Right kidney (tissue), 1 donor: ENCODE results near the gene ITM2C.

Experiments used
- DNase-seq: peaks from one replicate; pipeline ENCODE4 v3.0.0-alpha.2; 2016

Gene ITM2C

DNA sequence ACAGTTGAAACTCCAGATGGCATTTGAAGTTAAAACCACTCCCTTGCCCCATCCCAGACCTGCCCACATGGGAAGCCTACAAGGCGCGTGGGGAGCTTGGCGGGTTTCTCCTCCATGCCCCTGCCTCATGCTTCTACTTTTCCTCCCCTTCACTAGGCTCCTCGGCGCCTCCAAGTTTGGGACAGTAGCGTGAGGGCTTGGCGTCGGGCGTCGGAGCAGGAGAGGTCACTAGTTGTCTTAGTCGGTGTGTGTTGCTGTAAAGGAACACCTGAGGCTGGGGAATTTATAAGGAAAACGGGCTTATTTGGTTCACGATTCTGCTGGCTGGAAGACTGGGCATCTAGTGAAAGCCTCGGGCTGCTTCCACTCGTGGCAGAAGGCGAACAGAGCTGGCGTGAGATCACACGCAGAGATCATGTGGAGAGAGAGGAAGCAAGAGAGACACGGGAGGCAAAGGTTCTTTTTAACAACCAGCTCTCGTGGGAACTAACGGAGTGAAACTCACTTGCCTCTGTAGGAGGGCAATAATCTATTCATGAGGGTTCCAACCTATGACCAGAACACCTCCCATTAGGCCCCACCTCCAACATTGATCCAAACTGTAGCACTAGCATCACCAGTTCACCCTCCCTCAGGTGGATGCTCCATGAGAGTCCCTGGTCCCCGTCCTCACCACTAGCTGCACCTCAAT is 25.3 kb downstream of the ITM2C start:
- no peak for DNase-seq

DNA sequence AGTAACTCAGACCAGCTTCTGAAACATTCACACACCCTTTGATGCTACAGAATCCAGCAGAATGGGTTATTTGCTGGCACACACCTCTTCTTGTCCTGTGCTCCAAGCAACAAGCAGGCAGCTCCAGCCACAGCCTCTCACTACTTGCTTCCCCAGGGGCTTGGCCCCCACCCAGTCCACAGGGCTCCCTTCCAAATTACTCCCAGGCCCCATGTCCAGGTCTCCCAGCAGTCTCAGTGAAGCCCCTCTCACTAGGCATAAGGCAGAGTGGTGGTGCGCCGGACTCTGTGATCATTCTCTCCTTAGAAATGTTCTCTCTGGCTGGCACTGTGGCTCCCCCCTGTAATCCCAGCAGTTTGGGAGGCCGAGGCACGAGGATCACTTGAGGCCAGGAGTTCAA is 25.9 kb downstream of the ITM2C start:
- DNase-seq: no peak

DNA sequence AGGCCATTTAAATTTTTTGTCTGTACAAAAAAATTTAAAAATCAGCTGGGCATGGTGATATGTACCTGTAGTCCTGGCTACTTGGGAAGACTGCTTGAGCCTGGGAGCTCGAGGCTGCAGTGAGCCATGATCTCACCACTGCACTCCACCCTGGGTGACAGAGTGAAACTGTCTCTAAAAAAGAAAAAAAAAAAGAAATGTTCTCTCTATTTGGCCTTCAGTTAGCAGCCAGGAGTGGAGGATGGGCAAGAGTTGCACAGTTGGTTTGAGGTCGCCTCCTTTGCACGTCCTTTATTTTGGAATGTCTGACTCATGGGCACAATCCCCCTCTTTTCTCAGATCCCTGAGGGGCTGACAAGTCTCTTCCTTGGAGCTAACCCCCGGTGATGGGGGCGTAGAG is 26.3 kb downstream of the ITM2C start:
- no peak for DNase-seq

DNA sequence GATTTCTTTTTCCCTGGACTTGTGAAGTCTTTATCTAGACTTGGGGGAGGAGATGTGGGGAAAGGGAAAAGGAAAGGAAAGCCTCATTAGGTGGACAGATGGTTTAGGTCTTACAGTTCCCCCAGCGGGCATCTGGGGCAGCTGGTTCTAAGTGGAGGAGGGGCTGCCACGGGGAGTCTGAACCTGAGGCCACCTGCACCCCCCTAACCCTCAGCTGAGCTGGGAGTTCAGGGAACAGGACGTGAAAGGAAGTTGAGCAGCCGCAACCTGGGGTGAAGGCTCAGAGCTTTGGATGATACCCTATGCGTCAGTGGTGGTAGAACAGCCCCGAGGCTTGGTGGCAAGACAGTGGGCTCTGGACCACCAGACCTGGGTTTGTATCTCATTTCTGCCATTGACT is 26.8 kb downstream of the ITM2C start:
- DNase-seq: no peak

DNA sequence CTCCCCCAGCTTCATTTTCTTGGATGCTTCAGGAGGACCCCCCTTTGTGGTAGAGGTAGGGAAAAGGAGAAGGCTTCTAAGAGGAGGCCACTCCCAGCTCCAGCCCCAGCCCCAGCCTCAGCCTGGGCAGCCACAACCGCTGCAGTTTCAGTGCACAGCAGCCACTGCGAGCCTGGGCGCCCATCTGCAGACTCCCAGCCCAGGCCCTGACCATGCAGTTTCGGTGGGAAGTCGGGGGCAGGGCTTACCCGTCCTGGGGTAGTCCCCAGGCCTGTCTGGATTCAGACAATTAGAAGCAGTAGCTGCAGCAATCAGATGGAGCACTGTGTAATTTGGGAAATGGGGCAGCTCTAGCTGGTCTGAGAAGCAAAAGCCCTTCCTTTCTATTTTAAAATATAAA is 28.6 kb downstream of the ITM2C start:
- DNase-seq: no peak

DNA sequence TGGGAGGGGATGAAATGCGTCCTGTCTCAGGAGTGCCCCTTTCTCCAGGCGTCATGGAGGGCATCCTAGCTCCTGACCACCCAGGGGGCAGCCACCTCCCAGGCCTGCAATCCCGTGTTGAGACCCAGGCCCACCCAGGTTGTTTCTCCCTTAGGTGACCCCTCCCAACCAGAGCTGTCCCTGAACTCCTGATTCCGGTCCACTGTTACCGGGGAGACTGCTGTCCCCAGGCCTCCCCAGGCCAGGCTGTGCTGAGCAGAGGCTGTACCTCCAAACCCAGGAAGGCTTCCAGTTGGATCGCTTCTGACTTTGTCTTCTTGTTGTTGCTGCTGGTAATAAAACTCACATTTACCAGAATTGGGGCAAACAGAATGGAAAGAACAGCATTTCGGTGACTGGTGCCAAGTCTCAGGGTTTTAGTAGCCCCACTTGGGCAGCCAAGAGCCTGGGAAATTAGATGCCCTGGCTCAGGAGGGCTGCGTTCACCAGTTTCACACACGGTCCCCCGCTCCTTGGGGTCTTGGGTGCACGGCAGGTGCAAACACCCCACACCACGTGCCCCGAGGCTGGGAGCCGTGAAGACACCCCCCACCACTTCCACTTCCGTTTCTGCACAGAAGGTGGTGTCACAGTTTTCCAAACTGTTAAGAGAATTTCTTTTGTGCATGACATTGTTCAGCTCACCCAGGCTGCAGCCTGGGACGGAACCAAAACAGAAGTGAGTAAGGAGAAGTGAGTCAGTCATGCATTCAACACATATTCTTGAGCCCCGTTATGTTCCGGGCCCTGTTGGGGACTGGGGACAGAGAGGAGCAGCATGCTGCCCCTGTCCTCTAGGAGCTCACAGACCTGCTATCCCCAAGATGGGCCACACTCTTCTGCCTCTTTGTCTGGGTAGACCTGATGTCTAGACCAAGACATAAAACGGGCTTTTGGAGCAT is 29.4 kb downstream of the ITM2C start:
- no peak for DNase-seq

DNA sequence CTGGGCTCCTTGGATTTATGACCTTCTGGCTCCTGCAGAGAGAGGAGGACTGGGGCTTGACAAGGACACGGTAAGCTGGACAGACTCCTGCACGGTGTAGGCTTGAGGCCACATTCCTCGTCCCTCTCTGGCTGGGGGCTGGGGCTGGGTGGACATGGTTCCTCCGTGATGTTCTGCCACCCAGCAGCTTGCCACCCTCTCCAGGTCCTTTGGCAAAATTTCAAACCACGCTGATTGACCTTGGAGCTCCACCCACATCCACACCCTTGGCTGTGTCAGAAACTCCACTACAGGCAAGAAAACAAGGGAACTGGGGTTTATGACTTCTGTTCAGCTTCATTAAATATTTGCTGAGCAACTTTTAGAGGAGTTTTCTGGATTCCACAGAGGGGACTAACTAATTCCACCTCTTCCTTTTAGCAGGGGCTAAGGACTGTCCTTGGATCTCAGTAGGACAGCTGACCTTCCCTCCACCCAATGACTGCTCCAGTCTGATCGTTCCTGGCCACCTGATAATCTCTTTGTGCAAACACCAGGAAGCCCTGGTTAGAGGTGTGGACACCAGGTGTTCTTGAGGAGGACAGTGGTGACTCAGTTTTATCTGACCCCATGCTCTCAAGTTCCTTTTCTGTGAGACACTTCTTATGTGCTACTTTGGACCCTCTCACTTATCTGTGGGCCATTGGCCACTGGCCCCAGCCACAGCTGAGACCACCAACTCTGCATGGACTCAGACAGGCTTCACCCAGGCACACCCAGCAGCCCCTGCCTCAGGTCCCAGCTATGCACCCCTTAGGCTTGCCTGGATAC is 31.0 kb downstream of the ITM2C start:
- no peak for DNase-seq

DNA sequence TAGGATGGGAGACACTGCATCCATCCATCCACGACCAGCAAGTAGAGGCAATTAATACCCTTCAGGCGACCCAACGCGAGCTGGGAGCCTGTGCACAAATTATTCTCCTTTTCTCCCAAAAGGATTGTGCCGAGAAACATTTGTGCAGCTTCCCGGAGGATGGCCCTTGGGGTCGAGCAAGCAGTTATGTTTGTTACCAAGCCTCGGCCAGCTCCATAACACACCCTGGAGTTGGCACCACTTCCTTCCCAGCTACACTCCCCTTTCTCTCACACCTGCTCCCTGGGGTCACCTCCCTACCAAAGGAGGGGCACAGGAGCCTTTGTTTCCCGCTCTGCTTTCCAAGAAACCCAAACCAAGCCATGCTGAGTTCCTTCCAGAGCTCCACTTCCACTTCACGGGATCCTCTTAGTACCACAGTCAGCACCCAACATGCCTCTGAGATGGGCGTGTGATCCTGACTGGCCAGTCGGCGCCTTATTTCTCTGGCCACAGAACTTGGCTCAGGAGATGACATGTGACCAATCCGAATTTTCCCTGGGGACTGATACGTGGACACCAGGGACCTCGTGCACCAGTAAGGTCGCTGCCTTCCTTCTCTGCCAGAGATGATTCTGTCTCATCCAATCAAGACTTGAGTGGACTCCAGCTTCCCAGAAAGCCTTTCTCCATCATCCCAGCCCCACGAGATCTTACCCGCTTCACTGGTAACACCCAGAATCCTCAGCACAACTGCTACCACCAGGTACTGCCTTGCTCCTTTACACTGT is 31.8 kb downstream of the ITM2C start:
- DNase-seq: no peak

DNA sequence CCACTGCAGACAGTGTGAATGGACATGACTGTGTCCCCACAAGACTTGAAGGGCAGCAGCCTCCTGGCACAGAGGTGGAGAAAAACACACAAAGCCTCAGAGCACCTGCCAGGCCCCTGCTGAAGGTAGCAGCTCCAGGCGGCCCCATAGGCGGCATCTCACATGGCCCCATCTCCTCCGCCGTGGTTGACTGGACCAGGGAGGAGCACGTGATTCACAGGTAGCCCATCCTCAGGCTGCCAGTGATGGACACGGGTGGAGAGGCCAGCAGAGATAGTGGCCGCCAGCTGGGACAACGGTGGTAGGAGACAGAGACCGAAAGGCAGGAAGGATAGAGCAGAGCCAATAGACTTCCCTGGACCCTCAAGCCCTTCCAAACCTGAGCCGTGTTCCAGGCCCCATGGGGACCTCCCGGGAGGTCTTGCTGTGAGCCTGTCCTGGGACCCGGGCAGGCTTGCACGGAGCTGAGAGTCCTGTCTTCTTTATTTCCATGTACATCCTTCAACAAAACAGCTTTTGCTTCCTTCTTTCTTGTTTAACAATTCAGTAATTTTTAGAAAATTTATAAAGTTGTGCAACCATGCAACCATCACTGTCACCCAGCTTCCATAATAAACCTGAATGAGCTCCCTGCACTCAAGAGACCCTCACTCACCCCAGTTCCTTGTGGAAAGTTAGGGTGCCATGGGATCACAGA is 33.4 kb downstream of the ITM2C start:
- DNase-seq: no peak

DNA sequence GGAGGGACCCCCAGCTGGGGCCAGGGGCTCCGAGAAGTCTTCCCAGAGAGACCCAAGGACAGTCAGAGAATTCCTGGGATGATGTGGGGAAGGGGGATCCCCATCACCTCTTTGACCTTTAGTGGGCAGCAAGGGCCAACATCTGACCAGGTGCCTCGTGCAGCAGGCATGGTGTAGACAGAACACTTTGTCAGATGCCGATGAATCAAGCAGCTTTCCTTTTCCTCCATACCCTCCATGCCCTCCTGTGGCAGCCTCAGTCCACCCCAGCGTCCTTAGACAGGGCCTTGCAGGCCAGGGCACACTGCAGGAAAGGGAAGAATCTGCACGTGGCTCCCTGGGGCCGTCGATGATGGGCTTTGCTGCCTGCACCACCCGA is 34.0 kb downstream of the ITM2C start:
- DNase-seq: no peak

DNA sequence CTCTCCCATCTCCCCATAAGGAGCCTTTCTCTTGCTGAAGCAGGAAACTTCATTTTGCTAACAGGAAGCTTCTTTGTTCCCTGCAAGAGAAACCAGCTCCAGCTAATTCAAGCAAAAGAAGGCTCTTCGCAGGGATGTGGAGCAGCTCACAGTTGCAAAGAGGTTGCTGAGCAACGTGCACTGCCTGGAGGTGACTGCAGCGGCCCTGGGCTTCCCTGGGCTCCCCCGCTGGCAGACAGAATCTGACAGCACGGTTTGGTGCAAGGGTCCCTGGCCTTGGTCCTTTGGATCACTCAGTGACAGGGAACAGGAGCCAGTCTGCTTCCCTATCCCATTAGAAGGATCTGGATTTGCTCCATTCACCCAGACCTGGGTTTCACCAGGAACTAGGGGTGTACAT is 34.5 kb downstream of the ITM2C start:
- DNase-seq: no peak

DNA sequence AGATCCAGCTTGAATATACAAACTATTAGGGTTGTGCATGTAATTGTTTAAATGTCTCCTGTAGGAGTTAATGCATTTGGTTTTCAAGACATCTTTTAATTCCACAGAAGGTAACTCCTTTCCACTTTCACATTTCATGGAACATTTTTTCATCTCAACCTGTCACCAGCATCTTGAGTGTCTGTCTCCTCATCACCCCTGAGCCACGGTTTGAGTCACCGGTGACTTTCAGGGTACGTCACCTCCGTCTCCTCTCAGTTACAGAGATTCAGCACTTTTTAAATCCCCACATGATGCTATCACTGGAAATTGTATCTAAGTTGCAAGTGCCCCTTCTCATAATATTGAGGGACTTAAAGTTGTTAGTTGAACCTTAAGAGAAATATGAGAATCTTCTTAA is 35.0 kb downstream of the ITM2C start:
- DNase-seq: no peak

DNA sequence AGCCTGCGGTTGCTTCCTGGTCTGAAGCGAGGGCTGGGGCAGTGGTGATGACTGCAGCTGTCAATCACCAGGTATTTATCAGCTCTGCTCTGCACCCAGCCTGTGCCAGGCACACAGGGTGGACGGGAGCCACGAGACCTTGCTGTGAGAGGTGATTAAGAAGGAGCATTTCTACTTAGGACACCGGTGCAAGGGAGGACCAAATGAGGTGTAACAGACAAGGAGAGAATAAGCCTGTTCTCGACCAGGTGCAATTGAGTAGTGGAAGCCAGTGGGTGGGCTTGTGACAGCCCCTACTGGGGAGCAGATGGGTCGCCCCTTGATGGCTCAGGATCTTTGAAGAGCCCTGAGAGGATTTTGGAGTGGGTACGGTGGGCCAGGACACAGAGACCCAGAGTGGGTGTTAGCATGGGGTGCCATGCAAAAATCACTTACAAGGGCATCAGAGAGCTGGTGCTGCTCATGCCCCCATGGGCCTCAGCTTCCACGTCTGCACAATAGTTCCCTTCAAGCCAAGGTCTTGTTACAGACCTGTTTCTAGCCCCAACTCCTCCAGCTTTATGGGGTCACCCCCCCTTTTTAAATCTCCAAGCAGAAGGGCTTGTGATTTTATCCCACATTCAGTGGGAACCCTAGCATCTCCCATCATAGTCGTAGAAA is 35.7 kb downstream of the ITM2C start:
- no peak for DNase-seq

DNA sequence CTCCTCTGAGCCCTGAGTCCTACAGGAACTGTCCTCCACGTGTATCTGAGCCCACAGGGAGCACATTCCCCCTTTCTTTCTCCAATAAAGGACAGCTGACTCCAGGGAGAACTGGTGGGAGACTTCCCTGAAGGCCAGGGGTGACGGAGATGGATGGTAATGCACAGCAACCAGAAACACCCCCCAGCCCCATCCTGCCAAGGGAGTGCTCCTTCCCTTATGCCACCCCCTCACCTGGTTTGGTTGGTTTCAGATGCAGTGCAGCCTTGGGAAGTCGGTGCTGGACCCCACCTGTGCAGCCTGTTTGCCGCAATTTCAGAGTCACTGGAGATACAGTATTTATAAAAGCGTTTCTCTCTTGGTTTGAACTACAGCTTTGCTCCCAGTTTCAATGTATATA is 36.3 kb downstream of the ITM2C start:
- DNase-seq: no peak

DNA sequence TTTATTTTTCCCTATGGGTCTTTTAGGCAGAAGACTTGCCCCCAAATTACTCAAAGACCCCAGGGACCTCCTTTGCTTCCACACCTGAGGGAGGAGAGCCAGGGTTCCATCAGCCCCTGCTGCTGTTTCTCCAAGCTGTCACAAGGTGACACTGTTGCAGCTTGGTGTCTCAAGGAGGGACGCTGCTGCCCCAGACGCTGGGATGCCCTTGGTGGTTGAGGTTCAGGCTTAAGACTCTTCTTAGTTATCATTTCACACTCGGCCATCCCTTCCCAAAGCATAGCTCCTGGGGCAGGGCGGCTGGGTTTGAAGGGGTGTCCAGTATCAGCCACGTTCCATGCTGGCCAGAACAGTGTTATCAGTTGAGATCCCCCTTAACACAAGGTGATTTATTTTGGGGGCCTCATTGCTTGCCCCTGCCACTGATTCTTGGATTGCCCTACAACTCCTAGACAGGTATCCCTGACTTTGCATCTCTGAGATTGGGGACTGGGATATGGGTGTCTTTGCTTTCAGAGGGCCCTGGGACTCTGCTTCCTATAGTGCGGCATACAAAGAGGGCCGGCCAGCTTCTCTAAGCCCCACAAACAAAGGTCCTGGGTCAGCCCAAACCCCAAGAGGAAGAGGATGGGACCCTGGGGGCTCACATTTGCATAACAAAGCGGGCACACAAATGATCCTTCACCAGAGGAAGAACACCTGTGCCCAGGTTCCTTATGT is 37.6 kb downstream of the ITM2C start:
- DNase-seq: no peak

DNA sequence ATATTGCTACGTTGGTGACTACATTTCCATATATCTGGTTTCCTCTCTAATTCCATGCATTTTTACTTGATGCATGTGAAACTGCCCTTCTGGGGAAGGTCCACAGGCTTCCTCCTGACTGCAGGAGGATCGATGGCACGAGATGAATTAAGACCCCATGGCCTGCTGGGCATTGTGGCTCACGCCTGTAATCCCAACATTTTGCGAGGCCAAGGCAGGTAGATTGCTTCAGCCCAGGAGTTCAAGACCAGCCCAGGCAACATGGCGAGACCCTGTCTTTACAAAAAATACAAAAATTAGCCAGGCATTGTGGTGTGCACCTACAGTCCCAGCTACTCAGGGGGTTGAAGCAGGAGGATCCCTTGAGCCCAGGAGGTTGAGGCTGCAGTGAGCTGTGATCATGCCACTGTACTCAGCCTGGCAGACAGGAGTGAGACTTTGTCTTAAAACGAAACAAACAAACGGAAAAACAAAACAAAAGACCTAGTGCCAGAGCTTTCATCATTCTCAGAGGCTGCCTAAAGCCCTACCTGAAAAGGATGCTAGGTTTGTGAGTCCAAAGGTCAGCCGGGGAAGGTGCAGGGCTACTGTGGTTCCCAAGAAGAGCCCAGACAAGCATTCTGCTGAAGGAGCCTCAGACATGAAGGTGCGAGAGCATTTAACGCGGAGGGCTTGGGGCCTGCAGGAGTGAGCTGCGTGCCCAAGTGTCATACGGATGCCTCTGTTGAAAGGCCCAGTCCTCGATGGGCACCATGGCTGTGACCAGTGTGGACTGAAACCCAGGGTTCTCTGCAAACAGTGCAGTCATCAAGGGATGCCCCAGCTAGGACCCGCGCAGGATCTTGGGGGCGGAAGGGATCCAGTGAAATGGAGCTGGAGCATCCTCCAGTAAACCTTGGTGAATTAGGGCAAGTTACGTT is 38.7 kb downstream of the ITM2C start:
- no peak for DNase-seq

DNA sequence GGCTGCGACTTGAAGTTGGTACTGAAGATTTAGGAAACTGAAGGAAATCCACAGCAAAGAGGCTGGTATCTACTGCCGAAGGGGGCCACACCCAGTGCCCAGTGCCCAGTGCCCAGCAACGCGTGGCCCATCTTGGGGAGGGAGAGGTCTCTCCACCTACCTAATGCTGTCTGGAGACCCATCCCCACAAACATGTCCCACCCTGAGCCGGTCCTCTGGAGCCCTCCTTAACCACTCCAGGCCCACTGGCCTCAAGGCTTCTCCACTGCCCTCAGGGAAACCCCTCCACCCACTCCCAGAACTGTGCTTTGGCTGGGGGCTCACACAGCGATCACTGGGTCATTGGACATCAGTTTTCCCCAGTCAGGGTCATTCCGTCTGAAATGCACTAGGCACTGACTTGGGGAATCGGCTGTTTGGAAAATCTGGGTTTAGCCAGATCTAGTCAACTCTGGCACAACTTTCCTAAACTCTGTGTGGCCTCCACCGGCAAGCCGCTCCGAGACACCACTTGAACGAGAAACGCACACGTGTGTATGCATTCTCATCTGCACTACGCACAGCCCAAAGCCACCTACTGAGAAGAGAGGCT is 40.2 kb downstream of the ITM2C start:
- no peak for DNase-seq
